Chondrocyte (in vitro differentiated cells): Measurements from ENCODE around the gene DECR2. TPM values are rescaled to one million over a fixed set of nuclear protein-coding genes. Genes with fewer than 3 reads are reported as not detected.

ENCODE experiments used
- DNase-seq: peaks from one replicate; pipeline ENCODE4 v3.0.0; 2021; ENCODE audit warnings: mixed read lengths, low spot score
- H3K27ac Mint-ChIP-seq: one replicate; pipeline ENCODE4 v1.8.0; 2021; ENCODE audit warnings: mild to moderate bottlenecking, moderate library complexity, mixed read lengths; ENCODE audit not compliant: unreplicated experiment
- H3K27me3 Mint-ChIP-seq: 2 replicates; pipeline ENCODE4 v1.8.0; 2021; ENCODE audit warnings: low read depth, mixed read lengths
- H3K36me3 Mint-ChIP-seq: 2 replicates; pipeline ENCODE4 v1.8.0; 2021; ENCODE audit warnings: low read depth, mixed read lengths
- H3K4me1 Mint-ChIP-seq: 2 replicates; pipeline ENCODE4 v1.8.0; 2021; ENCODE audit warnings: low read depth, mild to moderate bottlenecking, mixed read lengths
- H3K4me3 Mint-ChIP-seq: one replicate; pipeline ENCODE4 v1.8.0; 2021; ENCODE audit warnings: mild to moderate bottlenecking, moderate library complexity, mixed read lengths; ENCODE audit not compliant: unreplicated experiment
- H3K9me3 Mint-ChIP-seq: 2 replicates; pipeline ENCODE4 v1.8.0; 2021; ENCODE audit warnings: low read depth, mixed read lengths
- total RNA-seq: library from RNA; stranded (reverse); gene quantifications from 3 replicates; pipeline ENCODE4 v1.2.1, GENCODE V29; 2021
- TF ChIP-seq, protein P1 (sequence below): fragments of 200-600 bp; sonication (generic); IDR thresholded peaks from 2 replicates; pipeline ENCODE4 v1.5.0; 2021; ENCODE audit warnings: antibody characterized with exemption, mild to moderate bottlenecking, moderate library complexity

The DECR2 gene
- total RNA-seq, 1 donor from 2014 or later = 25.1 TPM

DNA sequence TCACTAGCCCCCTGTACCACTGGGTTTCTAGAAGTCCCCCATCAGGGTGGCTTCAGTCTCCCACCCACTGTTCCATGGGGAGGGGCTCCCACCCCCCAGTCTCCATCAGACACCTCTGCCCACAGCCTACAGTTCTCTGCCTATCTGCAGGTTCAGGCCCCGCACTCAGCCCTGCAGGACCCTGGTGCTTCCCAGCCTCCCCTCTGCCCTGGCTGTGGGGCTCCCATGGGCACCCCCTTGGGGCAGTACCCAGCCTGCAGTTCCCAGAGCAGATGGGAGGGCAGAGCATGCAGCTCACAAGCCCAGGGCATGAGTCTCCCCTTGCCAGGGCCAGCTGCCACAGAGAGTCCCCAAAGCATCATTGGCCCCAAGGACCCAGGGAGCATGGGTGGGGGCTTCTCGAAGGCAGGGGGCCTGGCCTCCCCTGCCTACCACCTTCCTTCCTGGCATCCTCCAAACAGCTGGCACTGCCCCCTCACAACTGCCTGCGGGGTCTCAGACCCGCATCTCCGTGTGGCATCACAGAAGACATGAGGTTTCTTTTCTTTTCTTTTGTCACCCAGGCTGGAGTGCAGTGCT lies 28.6 kb upstream of the DECR2 start:
- Mint-ChIP-seq H3K4me3 (no peak overlapping the region), H3K4me1 (peaks cover 11% of the 10 kb centered on the region), H3K27me3 (no peaks in the 10 kb centered on the region), H3K9me3 (no peaks in the 10 kb centered on the region), H3K36me3 (peaks cover 5% of the 10 kb centered on the region), H3K27ac (no peak overlapping the region)
- TF ChIP-seq, protein P1, sequence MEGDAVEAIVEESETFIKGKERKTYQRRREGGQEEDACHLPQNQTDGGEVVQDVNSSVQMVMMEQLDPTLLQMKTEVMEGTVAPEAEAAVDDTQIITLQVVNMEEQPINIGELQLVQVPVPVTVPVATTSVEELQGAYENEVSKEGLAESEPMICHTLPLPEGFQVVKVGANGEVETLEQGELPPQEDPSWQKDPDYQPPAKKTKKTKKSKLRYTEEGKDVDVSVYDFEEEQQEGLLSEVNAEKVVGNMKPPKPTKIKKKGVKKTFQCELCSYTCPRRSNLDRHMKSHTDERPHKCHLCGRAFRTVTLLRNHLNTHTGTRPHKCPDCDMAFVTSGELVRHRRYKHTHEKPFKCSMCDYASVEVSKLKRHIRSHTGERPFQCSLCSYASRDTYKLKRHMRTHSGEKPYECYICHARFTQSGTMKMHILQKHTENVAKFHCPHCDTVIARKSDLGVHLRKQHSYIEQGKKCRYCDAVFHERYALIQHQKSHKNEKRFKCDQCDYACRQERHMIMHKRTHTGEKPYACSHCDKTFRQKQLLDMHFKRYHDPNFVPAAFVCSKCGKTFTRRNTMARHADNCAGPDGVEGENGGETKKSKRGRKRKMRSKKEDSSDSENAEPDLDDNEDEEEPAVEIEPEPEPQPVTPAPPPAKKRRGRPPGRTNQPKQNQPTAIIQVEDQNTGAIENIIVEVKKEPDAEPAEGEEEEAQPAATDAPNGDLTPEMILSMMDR = no peak
- no peak for DNase-seq

DNA sequence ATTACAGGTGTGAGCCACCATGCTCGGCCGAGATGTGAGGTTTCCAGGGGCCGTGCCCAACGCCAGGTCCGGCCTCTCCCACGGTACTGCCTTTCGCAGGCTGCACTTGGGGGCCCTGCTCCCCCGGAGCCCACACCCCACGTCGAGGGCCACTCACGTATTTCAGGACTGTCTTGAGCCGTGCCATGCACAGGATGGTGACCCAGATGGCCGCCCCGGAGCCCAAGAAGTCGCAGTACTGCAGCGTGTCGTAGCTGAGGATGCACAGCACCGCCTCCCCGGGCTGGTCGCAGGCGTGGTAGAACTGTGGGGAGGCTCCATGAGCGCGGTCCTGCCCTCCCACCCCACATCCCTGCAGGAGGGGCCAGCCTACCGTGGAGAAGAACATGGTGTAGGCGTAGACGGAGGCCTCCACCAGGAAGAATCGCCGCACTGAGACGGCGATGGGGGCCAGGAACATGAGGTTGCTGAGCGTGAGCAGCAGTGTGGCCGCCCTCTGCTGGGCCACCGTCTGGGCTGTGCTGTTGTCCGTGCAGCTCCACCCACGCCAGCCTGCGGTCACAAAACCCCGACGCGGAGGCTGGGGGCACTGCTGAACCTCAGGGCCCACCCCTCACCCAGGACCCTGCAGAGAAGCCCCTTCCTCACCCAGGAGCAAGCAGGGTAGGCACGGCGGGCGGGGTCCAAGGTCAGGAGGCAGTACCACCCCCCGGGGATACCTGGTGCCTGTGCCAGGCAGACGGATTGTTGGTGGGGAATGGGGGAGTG lies 27.7 kb upstream of the DECR2 start:
- H3K36me3 Mint-ChIP-seq = peaks cover 5% of the 10 kb centered on the region
- H3K4me3 Mint-ChIP-seq = no peak overlapping the region
- no peaks in the 10 kb centered on the region for H3K27me3 Mint-ChIP-seq
- no peaks in the 10 kb centered on the region for H3K9me3 Mint-ChIP-seq
- H3K27ac Mint-ChIP-seq = no peak overlapping the region
- TF ChIP-seq, protein P1 = no peak
- peak; percentile 83 for DNase-seq
- peaks cover 11% of the 10 kb centered on the region for H3K4me1 Mint-ChIP-seq

DNA sequence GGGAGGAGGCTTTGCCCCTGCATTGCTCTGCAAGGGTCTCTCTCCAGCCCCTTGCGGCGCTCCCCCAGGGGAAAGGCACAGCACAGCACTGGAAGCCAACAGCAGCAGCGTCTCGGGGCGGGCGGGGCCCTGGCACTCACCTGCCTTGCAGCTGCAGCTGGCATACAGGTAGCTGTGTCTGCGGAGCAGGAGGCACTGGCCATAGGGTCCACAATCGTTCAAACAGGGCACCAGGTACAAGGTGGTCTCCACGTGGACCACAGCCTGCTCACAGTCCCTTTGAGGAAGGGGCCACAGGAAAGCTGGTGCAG lies 27.1 kb upstream of the DECR2 start:
- Mint-ChIP-seq H3K9me3 (no peaks in the 10 kb centered on the region), H3K27ac (no peak overlapping the region), H3K36me3 (peaks cover 5% of the 10 kb centered on the region), H3K4me1 (peaks cover 11% of the 10 kb centered on the region), H3K27me3 (no peaks in the 10 kb centered on the region), H3K4me3 (no peak overlapping the region)
- DNase-seq = no peak
- TF ChIP-seq, protein P1 = no peak

DNA sequence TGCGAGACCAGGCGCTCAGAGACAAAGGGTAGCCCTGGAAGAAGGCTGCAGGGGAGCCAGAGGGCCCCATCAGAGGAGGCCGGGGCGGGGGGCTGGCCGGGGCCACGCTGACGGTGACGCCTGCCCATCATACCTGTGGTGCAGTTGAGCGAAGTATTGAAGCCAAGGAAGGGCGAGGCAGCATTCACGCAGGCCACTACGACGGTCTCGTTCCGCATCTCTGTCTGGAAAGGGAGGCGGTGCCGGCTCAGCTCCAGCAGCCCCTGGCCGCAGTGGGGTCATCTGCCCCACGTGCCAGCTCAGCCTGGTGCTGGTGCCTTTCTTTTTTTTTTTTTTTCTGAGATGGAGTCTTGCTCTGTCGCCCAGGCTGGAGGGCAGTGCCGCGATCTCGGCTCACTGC lies 26.5 kb upstream of the DECR2 start:
- Mint-ChIP-seq H3K27me3 (no peaks in the 10 kb centered on the region), H3K4me3 (no peak overlapping the region), H3K4me1 (peaks cover 12% of the 10 kb centered on the region), H3K27ac (no peak overlapping the region), H3K36me3 (peaks cover 5% of the 10 kb centered on the region), H3K9me3 (no peaks in the 10 kb centered on the region)
- TF ChIP-seq, protein P1 = no peak
- no peak for DNase-seq

DNA sequence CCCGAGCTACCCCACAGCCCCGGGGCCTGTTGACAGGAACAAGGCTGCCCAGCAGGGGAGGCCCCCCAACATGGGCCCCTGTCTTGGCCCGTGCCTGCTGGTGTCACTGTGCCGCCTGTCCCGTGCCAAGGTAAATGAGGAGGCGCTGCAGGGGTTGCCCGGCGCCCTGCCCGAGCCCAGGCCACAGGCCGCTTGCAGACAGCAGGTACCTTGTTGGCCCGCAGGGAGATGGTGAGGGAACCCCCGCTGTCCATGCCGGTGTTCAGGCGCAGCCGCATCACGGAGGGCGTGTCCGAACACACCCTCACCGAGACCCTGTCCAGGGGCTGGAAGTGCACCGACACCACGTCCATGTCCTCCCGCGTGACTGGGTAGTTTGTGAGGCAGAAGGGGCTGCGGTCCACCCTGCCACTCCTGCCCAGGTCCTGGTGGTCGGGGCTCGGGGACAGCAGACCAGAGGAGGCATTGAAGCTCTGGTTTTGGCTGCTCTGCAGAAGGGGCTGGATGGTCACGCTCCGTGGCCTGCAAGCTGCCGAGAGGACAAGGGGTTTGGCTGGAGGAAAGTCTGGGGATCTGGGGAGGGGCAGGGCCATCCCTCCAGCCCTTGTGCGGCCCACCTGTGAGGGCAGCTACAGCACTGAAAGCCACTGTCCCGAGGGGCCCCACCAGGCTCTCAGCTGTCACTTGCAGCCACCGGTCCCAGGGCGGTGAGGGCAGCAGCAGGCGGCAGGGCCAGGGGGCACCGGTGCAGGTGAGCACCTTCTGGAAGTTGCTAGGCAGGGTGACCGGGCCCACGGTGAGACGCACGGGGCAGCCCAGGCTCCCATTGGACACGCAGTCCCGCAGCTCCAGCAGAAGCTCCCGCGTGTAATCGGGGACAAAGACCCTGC lies 25.5 kb upstream of the DECR2 start:
- H3K4me1 Mint-ChIP-seq = peaks cover 6% of the 10 kb centered on the region
- H3K4me3 Mint-ChIP-seq = no peak overlapping the region
- TF ChIP-seq, protein P1 = no peak
- H3K27ac Mint-ChIP-seq = no peak overlapping the region
- peak; percentile 92 for DNase-seq
- peaks cover 5% of the 10 kb centered on the region for H3K36me3 Mint-ChIP-seq
- H3K9me3 Mint-ChIP-seq = no peaks in the 10 kb centered on the region
- no peaks in the 10 kb centered on the region for H3K27me3 Mint-ChIP-seq
